Mononuclear cell (primary cell): Measurements from ENCODE around the gene IGFBP2. TPM values are rescaled to one million over a fixed set of nuclear protein-coding genes. Genes with fewer than 3 reads are reported as not detected.

Source experiments
- H3K27me3 ChIP-seq: 2 replicates; pipeline ENCODE4 v1.6.0; 2011; ENCODE audit warnings: low read length, control low read depth; ENCODE audit not compliant: insufficient read depth
- H3K4me1 ChIP-seq: 2 replicates; pipeline ENCODE4 v1.5.1; 2011; ENCODE audit warnings: mild to moderate bottlenecking, low read length, control low read depth; ENCODE audit not compliant: insufficient read depth
- H3K4me3 ChIP-seq: 2 replicates; pipeline ENCODE4 v1.5.1; 2011; ENCODE audit warnings: mild to moderate bottlenecking, low read length, moderate library complexity
- H3K9me3 ChIP-seq: 2 replicates; pipeline ENCODE4 v1.5.1; 2011; ENCODE audit warnings: low read depth, mild to moderate bottlenecking, control low read depth, low read length
- total RNA-seq: library from RNA; depleted of rRNA; stranded (reverse); fragments of >200 nt; gene quantifications from one replicate; pipeline ENCODE4 v1.2.3, GENCODE V29; 2012

Gene IGFBP2
- total RNA-seq, 1 donor, result 0.52 TPM

- Histone ChIP-seq H3K4me3 (no peak overlapping the region), H3K9me3 (no peaks in the 10 kb centered on the region), H3K4me1 (no peaks in the 10 kb centered on the region), H3K27me3 (peaks cover 2% of the 10 kb centered on the region)
These were observed 30.0 kb upstream of the IGFBP2 start for GRCh38 chr2:216603010-216603883.

DNA sequence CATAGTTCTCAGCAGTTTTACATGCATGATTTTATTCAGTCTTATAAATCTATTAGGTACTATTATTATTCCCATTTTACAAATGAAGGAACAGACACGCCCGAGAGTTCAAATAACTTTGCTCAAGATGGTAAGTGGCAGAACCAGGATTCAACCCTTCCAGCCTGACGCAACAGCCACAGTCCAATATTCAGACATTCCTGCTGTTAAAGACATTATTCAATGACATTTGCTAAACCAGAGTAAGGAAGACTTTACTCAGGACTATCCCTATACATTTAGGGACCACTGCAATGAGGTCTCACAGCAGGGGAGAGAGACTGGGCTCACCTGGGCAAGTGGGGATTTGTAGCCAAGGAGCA lies 29.4 kb upstream of the IGFBP2 start:
- H3K4me3 ChIP-seq, result no peak overlapping the region
- H3K27me3 ChIP-seq, result peaks cover 2% of the 10 kb centered on the region
- H3K4me1 ChIP-seq, result no peaks in the 10 kb centered on the region
- no peaks in the 10 kb centered on the region for H3K9me3 ChIP-seq

DNA sequence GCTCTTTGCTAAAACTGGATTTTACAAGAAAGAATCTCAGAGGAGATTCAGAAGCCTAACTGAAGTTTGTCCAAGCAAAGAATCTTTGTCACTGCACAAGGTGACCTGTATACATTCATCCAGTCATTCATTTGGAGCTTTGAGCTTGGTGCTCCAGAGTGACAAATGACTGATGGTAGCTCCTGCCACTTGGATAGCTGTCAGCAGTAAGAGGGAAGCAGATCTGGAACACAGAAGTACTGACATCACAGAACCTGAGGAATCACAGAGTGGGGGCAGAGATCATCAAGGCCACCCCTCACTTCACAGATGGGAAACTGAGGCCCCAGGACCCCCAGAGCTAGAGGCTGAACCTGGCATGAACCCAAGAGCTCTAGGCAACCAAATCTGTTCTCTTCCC lies 28.8 kb upstream of the IGFBP2 start:
- no peaks in the 10 kb centered on the region for H3K9me3 ChIP-seq
- H3K4me3 ChIP-seq, result no peak overlapping the region
- no peaks in the 10 kb centered on the region for H3K4me1 ChIP-seq
- peaks cover 2% of the 10 kb centered on the region for H3K27me3 ChIP-seq

- H3K27me3 ChIP-seq, result peaks cover 2% of the 10 kb centered on the region
- no peaks in the 10 kb centered on the region for H3K9me3 ChIP-seq
- H3K4me3 ChIP-seq, result no peak overlapping the region
- no peaks in the 10 kb centered on the region for H3K4me1 ChIP-seq
These were observed 26.5 kb upstream of the IGFBP2 start for GRCh38 chr2:216606551-216607276.

- H3K4me1 ChIP-seq, result no peaks in the 10 kb centered on the region
- H3K27me3 ChIP-seq, result peaks cover 2% of the 10 kb centered on the region
- H3K9me3 ChIP-seq, result no peaks in the 10 kb centered on the region
- H3K4me3 ChIP-seq, result no peak overlapping the region
These were observed 26.0 kb upstream of the IGFBP2 start for GRCh38 chr2:216607277-216607560.

- H3K27me3 ChIP-seq, result peaks cover 2% of the 10 kb centered on the region
- no peaks in the 10 kb centered on the region for H3K4me1 ChIP-seq
- no peak overlapping the region for H3K4me3 ChIP-seq
- H3K9me3 ChIP-seq, result no peaks in the 10 kb centered on the region
These were observed 24.7 kb upstream of the IGFBP2 start for GRCh38 chr2:216608525-216608924.

- Histone ChIP-seq H3K4me1 (no peaks in the 10 kb centered on the region), H3K4me3 (no peak overlapping the region), H3K27me3 (no peaks in the 10 kb centered on the region), H3K9me3 (no peaks in the 10 kb centered on the region)
These were observed 17.7 kb upstream of the IGFBP2 start for GRCh38 chr2:216615298-216616082.

DNA sequence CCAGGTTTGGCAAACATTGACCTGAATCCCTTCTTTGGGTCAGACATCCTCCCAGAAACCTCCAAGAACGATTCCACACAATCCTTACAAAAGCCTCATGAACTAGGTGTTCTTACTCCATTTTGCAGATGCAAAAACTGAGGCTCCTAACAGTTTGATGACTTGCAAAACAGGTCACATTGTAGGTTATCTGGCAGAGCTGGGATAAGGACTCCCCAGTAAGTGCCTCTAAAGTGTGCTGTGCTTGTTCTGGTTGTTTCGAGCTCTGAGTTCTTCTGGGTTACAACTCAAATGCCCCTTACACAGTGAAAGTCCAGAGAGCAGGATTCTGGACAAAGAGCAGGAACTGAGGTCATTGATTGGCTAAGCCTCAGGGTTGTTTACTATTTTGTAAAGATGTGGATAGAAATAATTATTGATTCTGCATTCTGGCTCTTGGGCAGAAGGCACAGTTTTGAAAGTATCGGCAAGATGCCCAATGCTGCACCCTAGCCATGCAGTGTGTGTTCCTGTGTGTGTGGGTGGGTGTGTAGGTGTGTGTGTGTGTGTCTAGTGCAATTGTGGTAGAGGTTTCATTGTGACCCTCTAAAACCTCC lies 17.0 kb upstream of the IGFBP2 start:
- Histone ChIP-seq H3K9me3 (no peaks in the 10 kb centered on the region), H3K4me1 (no peaks in the 10 kb centered on the region), H3K27me3 (no peaks in the 10 kb centered on the region), H3K4me3 (no peak overlapping the region)

DNA sequence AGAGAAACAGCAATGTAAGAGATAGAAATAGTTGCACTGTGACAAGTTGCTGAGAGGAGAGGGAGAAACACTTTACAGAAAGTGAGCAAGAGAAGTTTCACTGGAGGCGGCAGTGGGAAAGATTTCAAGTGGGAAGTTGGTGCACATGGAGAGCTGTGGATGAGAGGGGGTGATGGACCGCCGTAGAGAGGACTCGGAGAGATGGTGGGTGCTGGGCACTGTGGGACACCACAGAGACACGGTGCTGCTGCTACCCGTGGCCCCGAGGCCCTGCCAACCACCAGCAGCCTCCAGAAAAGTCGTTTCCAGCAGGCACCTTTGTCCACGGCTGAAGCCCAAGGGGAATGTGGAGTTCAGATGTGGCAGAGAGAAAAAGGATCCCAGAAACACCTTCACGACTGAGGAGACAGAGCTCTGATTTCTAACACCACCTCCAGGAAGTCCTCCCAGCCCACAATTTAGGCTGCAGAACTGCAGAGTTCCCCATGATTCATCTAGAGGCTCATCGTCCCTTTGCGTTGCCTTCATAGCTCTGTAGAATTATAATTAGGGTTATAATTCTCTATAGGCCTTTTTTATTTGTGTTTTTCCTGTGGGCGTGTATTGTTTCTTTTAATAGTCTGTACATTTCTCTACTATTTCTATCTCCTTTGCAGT lies 15.9 kb upstream of the IGFBP2 start:
- H3K4me3 ChIP-seq, result no peak overlapping the region
- no peaks in the 10 kb centered on the region for H3K27me3 ChIP-seq
- H3K9me3 ChIP-seq, result no peaks in the 10 kb centered on the region
- no peaks in the 10 kb centered on the region for H3K4me1 ChIP-seq

- H3K4me3 ChIP-seq, result no peak overlapping the region
- no peaks in the 10 kb centered on the region for H3K4me1 ChIP-seq
- no peaks in the 10 kb centered on the region for H3K27me3 ChIP-seq
- H3K9me3 ChIP-seq, result no peaks in the 10 kb centered on the region
These were observed 14.4 kb upstream of the IGFBP2 start for GRCh38 chr2:216618785-216619184.

- Histone ChIP-seq H3K4me3 (no peak overlapping the region), H3K9me3 (no peaks in the 10 kb centered on the region), H3K4me1 (no peaks in the 10 kb centered on the region), H3K27me3 (no peaks in the 10 kb centered on the region)
These were observed 13.5 kb upstream of the IGFBP2 start for GRCh38 chr2:216619411-216620393.

DNA sequence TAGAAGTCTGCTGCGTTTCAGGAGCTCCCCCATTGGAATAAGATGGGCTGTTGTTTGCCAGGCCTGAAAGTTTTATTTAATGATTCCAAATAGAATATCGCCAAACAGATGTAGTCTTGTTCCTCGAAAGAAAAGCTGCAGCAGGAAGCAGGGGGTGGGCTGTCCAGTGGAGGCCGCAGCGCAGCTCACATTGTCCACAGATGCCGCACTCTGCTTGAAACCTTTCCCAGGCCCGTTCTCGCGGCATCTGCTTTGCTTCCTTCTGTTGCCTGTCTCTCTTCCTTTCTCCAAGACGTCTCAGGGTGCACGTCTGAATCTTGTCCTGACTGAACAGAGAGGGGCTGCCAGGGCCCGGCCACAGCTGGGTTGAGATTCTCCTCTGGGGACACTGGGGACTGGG lies 12.4 kb upstream of the IGFBP2 start:
- Histone ChIP-seq H3K4me1 (no peaks in the 10 kb centered on the region), H3K4me3 (no peak overlapping the region), H3K27me3 (no peaks in the 10 kb centered on the region), H3K9me3 (no peaks in the 10 kb centered on the region)

- Histone ChIP-seq H3K4me3 (no peak overlapping the region), H3K9me3 (no peaks in the 10 kb centered on the region), H3K4me1 (no peaks in the 10 kb centered on the region), H3K27me3 (no peaks in the 10 kb centered on the region)
These were observed 11.9 kb upstream of the IGFBP2 start for GRCh38 chr2:216621292-216621691.

DNA sequence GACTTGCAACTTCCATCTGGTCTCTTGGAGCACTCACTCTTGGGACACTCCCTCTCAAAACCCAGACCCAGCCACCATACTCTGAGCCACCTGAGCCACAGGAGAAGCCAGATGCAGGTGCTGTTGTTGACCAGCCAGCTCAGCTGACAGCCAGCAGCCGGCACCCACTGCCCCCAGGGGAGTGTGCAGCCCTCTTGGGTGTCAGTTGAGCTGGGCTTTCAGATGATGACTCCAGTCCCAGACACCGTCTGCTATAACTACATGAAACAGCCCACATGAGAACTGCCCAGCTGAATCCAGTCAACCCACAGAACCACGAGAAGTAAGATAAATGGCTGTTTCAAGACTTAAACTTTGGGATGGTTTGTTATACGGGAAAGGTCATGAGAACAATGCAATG lies 10.7 kb upstream of the IGFBP2 start:
- Histone ChIP-seq H3K9me3 (no peaks in the 10 kb centered on the region), H3K27me3 (no peaks in the 10 kb centered on the region), H3K4me3 (no peak overlapping the region), H3K4me1 (no peaks in the 10 kb centered on the region)
